Measurements from ENCODE around the gene SLC26A9.

SLC26A9 gene

GRCh38 chr1:205940710-205941109 lies 2.5 kb downstream of the SLC26A9 start:
- H4K20me1 ChIP-seq (ENCODE audit: insufficient read depth) = no peaks in the 10 kb centered on the region
- H2AFZ ChIP-seq (ENCODE audit: low read depth) = no peak overlapping the region
- no peak for TF ChIP-seq CTCF (conservative IDR thresholded peaks at IDR 0.05; ENCODE audit: low read depth, low read length)
- H3K27ac ChIP-seq = no peak overlapping the region
- no peaks in the 10 kb centered on the region for H3K4me1 ChIP-seq (ENCODE audit: low read depth, poor library complexity, severe bottlenecking)
- no peaks in the 10 kb centered on the region for H3K36me3 ChIP-seq (ENCODE audit: insufficient read depth)
- H3K4me3 ChIP-seq (IDR thresholded peaks at IDR 0.05; ENCODE audit: insufficient read depth, low read depth, low read length) = no peak overlapping the region
- no peak overlapping the region for H3K4me2 ChIP-seq
- no peak overlapping the region for H3K9ac ChIP-seq
- peaks cover 25% of the 10 kb centered on the region for H3K27me3 ChIP-seq (ENCODE audit: insufficient read depth, low read depth)
- H3K79me2 ChIP-seq (ENCODE audit: insufficient read depth, low read depth) = no peaks in the 10 kb centered on the region

GRCh38 chr1:205939690-205940330 lies 3.4 kb downstream of the SLC26A9 start:
- no peaks in the 10 kb centered on the region for H3K79me2 ChIP-seq (ENCODE audit: insufficient read depth, low read depth)
- no peaks in the 10 kb centered on the region for H3K36me3 ChIP-seq (ENCODE audit: insufficient read depth)
- no peak overlapping the region for H3K9ac ChIP-seq
- TF ChIP-seq CTCF (conservative IDR thresholded peaks at IDR 0.05; ENCODE audit: low read depth, low read length) = no peak
- H3K4me1 ChIP-seq (ENCODE audit: low read depth, poor library complexity, severe bottlenecking) = no peaks in the 10 kb centered on the region
- no peak overlapping the region for H3K27ac ChIP-seq
- H3K4me2 ChIP-seq = no peak overlapping the region
- no peaks in the 10 kb centered on the region for H4K20me1 ChIP-seq (ENCODE audit: insufficient read depth)
- H3K4me3 ChIP-seq (IDR thresholded peaks at IDR 0.05; ENCODE audit: insufficient read depth, low read depth, low read length) = no peak overlapping the region
- peaks cover 16% of the 10 kb centered on the region for H3K27me3 ChIP-seq (ENCODE audit: insufficient read depth, low read depth)
- H2AFZ ChIP-seq (ENCODE audit: low read depth) = no peak overlapping the region

GRCh38 chr1:205938682-205939081 lies 4.6 kb downstream of the SLC26A9 start:
- no peak overlapping the region for H3K9ac ChIP-seq
- peaks cover 6% of the 10 kb centered on the region for H3K27me3 ChIP-seq (ENCODE audit: insufficient read depth, low read depth)
- no peak overlapping the region for H2AFZ ChIP-seq (ENCODE audit: low read depth)
- no peaks in the 10 kb centered on the region for H3K79me2 ChIP-seq (ENCODE audit: insufficient read depth, low read depth)
- H4K20me1 ChIP-seq (ENCODE audit: insufficient read depth) = no peaks in the 10 kb centered on the region
- no peaks in the 10 kb centered on the region for H3K36me3 ChIP-seq (ENCODE audit: insufficient read depth)
- H3K4me1 ChIP-seq (ENCODE audit: low read depth, poor library complexity, severe bottlenecking) = no peaks in the 10 kb centered on the region
- TF ChIP-seq CTCF (conservative IDR thresholded peaks at IDR 0.05; ENCODE audit: low read depth, low read length) = no peak
- H3K4me2 ChIP-seq = no peak overlapping the region
- no peak overlapping the region for H3K4me3 ChIP-seq (IDR thresholded peaks at IDR 0.05; ENCODE audit: insufficient read depth, low read depth, low read length)
- H3K27ac ChIP-seq = no peak overlapping the region

GRCh38 chr1:205936846-205937586 lies 6.2 kb downstream of the SLC26A9 start:
- Histone ChIP-seq H3K9ac (no peak overlapping the region), H3K4me3 (IDR thresholded peaks at IDR 0.05; ENCODE audit: insufficient read depth, low read depth, low read length) (no peak overlapping the region), H3K4me1 (ENCODE audit: low read depth, poor library complexity, severe bottlenecking) (no peaks in the 10 kb centered on the region), H3K79me2 (ENCODE audit: insufficient read depth, low read depth) (no peaks in the 10 kb centered on the region), H3K27me3 (ENCODE audit: insufficient read depth, low read depth) (no peaks in the 10 kb centered on the region; the same call in 1 of the 2 replicates), H2AFZ (ENCODE audit: low read depth) (no peak overlapping the region), H3K4me2 (no peak overlapping the region), H3K27ac (no peak overlapping the region), H3K36me3 (ENCODE audit: insufficient read depth) (no peaks in the 10 kb centered on the region), H4K20me1 (ENCODE audit: insufficient read depth) (no peaks in the 10 kb centered on the region)
- no peak for TF ChIP-seq CTCF (conservative IDR thresholded peaks at IDR 0.05; ENCODE audit: low read depth, low read length)

Data from KMS-11 (cell line).